A549 (cell line): ENCODE results near the gene OSBPL9.

Experiments used
- CTCF ChIP-seq: fragments of >200 bp; sonication (Bioruptor Twin); formaldehyde crosslinking; IDR thresholded peaks from 3 replicates; pipeline ENCODE4 v1.5.1; 2016
- EP300 ChIP-seq, 2 experiments: fragments of >200 bp; sonication (Bioruptor Twin); formaldehyde crosslinking; IDR thresholded peaks; 2 replicates in 1 of 2; 3 replicates in 1 of 2; pipeline ENCODE4 v1.6.1; 2016 to 2017
- MYC ChIP-seq: IDR thresholded peaks from 2 replicates; pipeline ENCODE4 v1.6.1; 2012; ENCODE audit warnings: mild to moderate bottlenecking, inconsistent platforms, low read length, improper control_type of control experiment, borderline replicate concordance
- NR3C1 ChIP-seq: fragments of >200 bp; sonication (Bioruptor Twin); formaldehyde crosslinking; IDR thresholded peaks from 3 replicates; pipeline ENCODE4 v1.6.1; 2017
- POLR2A ChIP-seq: IDR thresholded peaks from 2 replicates; pipeline ENCODE4 v1.6.1; 2012; ENCODE audit warnings: mild to moderate bottlenecking, low read length
- REST ChIP-seq: fragments of 200-600 bp; sonication (generic); IDR thresholded peaks from 2 replicates; pipeline ENCODE4 v1.6.1; 2016; ENCODE audit warnings: antibody characterized with exemption, mild to moderate bottlenecking, moderate library complexity

- no peak for TF ChIP-seq CTCF
- TF ChIP-seq POLR2A, result no peak
- TF ChIP-seq MYC, result no peak
- TF ChIP-seq REST, result no peak
- TF ChIP-seq NR3C1, result no peak
- no peak for TF ChIP-seq EP300 (IDR thresholded peaks at IDR 0.05)
Observed at GRCh38 chr1:51788938-51789337, 172.0 kb downstream of the OSBPL9 start.
